SU-DHL-6 (cell line): Measurements from ENCODE around the gene RACGAP1.

Experiments
- H2AFZ ChIP-seq: fragments of 200-600 bp; sonication (generic); 2 replicates; pipeline ENCODE4 v1.6.1; 2014; ENCODE audit warnings: low read depth, mild to moderate bottlenecking, moderate library complexity, mixed read lengths, antibody characterized with exemption, low read length; ENCODE audit not compliant: severe bottlenecking
- H3F3A ChIP-seq: fragments of 200-600 bp; shearing (Covaris generic); 2 replicates; pipeline ENCODE4 v1.6.0; 2016; ENCODE audit warnings: antibody characterized with exemption, mild to moderate bottlenecking; ENCODE audit not compliant: insufficient read depth
- H3K27ac ChIP-seq: fragments of 200-600 bp; sonication (generic); 2 replicates; pipeline ENCODE4 v1.5.1; 2016; ENCODE audit warnings: low read depth, mild to moderate bottlenecking, low read length, moderate library complexity, mixed read lengths
- H3K27me3 ChIP-seq: fragments of 200-600 bp; sonication (generic), shearing (Covaris generic); 2 replicates; pipeline ENCODE4 v1.6.0; 2014; ENCODE audit warnings: mild to moderate bottlenecking, low read length
- H3K36me3 ChIP-seq: fragments of 200-600 bp; sonication (generic); 2 replicates; pipeline ENCODE4 v1.6.1; 2014; ENCODE audit warnings: mild to moderate bottlenecking, low read length, mixed read lengths
- H3K4me2 ChIP-seq: fragments of 300-600, 200-600 bp; shearing (Covaris generic), sonication (generic); 2 replicates; pipeline ENCODE4 v1.6.0; 2014; ENCODE audit warnings: low read length, low read depth, mild to moderate bottlenecking; ENCODE audit not compliant: poor library complexity, severe bottlenecking
- H3K4me3 ChIP-seq: fragments of 200-600 bp; sonication (generic); 2 replicates; pipeline ENCODE4 v1.5.1; 2014; ENCODE audit warnings: antibody characterized with exemption, low read length, mild to moderate bottlenecking, mixed read lengths; ENCODE audit not compliant: insufficient read depth, poor library complexity, severe bottlenecking
- H3K79me2 ChIP-seq: fragments of 200-600 bp; sonication (generic); 2 replicates; pipeline ENCODE4 v1.6.1; 2014; ENCODE audit warnings: mild to moderate bottlenecking, low read length, moderate library complexity; ENCODE audit not compliant: insufficient read depth
- H3K9ac ChIP-seq: fragments of 200-600 bp; sonication (generic); 2 replicates; pipeline ENCODE4 v1.7.0; 2014; ENCODE audit warnings: mild to moderate bottlenecking, low read length
- H3K9me2 ChIP-seq: fragments of 200-600 bp; sonication (generic); replicated peaks from 2 replicates; pipeline ENCODE4 v1.6.1; 2014; ENCODE audit warnings: low read length; ENCODE audit not compliant: insufficient read depth
- H3K9me3 ChIP-seq: fragments of 200-600 bp; sonication (generic); 2 replicates; pipeline ENCODE4 v1.6.1; 2014; ENCODE audit warnings: low read length, mixed read lengths; ENCODE audit not compliant: insufficient read depth
- H4K20me1 ChIP-seq: fragments of 200-600 bp; sonication (generic); 2 replicates; pipeline ENCODE4 v1.6.1; 2014; ENCODE audit warnings: low read depth, mild to moderate bottlenecking, antibody characterized with exemption, low read length, moderate library complexity, mixed read lengths
- CTCF ChIP-seq: fragments of 200-600 bp; sonication (generic); IDR thresholded peaks from one replicate; pipeline ENCODE4 v1.5.1; 2017; ENCODE audit warnings: antibody characterized with exemption, mild to moderate bottlenecking, low read length, moderate library complexity; ENCODE audit not compliant: insufficient read depth, poor library complexity, severe bottlenecking
- EZH2phosphoT487 ChIP-seq: fragments of 200-600 bp; sonication (generic), shearing (Covaris generic); conservative IDR thresholded peaks from 2 replicates; pipeline ENCODE4 v1.6.1; 2018; ENCODE audit warnings: mild to moderate bottlenecking, antibody characterized with exemption, low read length, moderate library complexity, mixed read lengths

RACGAP1 gene

GRCh38 chr12:50072198-50072907 is 47.1 kb upstream of the RACGAP1 start:
- Histone ChIP-seq H3K27ac (no peak overlapping the region), H4K20me1 (no peaks in the 10 kb centered on the region), H3K79me2 (no peaks in the 10 kb centered on the region), H3K36me3 (no peaks in the 10 kb centered on the region), H3K27me3 (no peaks in the 10 kb centered on the region), H3K9ac (no peak overlapping the region), H3K9me2 (no peaks in the 10 kb centered on the region), H3K9me3 (no peaks in the 10 kb centered on the region), H2AFZ (no peak overlapping the region), H3F3A (no peaks in the 10 kb centered on the region), H3K4me3 (no peak overlapping the region), H3K4me2 (no peak overlapping the region)
- TF ChIP-seq EZH2phosphoT487 (no peak), CTCF (no peak)

GRCh38 chr12:50070314-50071060 is 45.2 kb upstream of the RACGAP1 start:
- Histone ChIP-seq H3K27me3 (no peaks in the 10 kb centered on the region), H2AFZ (no peak overlapping the region), H4K20me1 (no peaks in the 10 kb centered on the region), H3K4me2 (no peak overlapping the region), H3K9me3 (no peaks in the 10 kb centered on the region), H3F3A (no peaks in the 10 kb centered on the region), H3K9ac (no peak overlapping the region), H3K4me3 (no peak overlapping the region), H3K27ac (no peak overlapping the region), H3K79me2 (no peaks in the 10 kb centered on the region), H3K36me3 (no peaks in the 10 kb centered on the region), H3K9me2 (no peaks in the 10 kb centered on the region)
- TF ChIP-seq CTCF, result peak; percentile 96
- no peak for TF ChIP-seq EZH2phosphoT487

- H3K36me3 ChIP-seq, result no peaks in the 10 kb centered on the region
- no peak overlapping the region for H3K9ac ChIP-seq
- TF ChIP-seq EZH2phosphoT487 (no peak), CTCF (no peak)
- no peaks in the 10 kb centered on the region for H3K27me3 ChIP-seq
- no peaks in the 10 kb centered on the region for H3F3A ChIP-seq
- H3K4me3 ChIP-seq, result no peak overlapping the region
- no peaks in the 10 kb centered on the region for H3K9me3 ChIP-seq
- no peak overlapping the region for H3K27ac ChIP-seq
- H3K79me2 ChIP-seq, result no peaks in the 10 kb centered on the region
- no peak overlapping the region for H2AFZ ChIP-seq
- no peak overlapping the region for H3K4me2 ChIP-seq
- no peaks in the 10 kb centered on the region for H3K9me2 ChIP-seq
- no peaks in the 10 kb centered on the region for H4K20me1 ChIP-seq
Measured at GRCh38 chr12:50069539-50069938, 44.2 kb upstream of the RACGAP1 start.
